ENCODE results near the gene BRCA2.
A peak's percentile ranks its signal among the peaks of the same experiment; 100 is the strongest.

GRCh38 chr13:32381539-32381938 lies 66.2 kb downstream of the BRCA2 start:
- TF ChIP-seq CTCF (IDR thresholded peaks at IDR 0.05) (peak in 5 of 6 experiments; percentile 17 to 52 (median 34)), POLR2A (IDR thresholded peaks at IDR 0.05) (no peak)

Measured in esophagus squamous epithelium (tissue), 4 donors.